Stimulated activated naive B cell treated with anti-CD40 and anti-IgM and Interleukin-4, amounts not matched to agents 10 μg/mL and 1 μg/mL and 100 μg/mL, for 72 hours (primary cell): ENCODE measurements around the gene ABI1.
"Not testable (repeated sequence)": the region's sequence is repeated elsewhere in the genome, so short reads cannot be mapped to it uniquely, and the experiment has no call there.

Source experiments
- ATAC-seq, 2 donors: fragments of 150-1000 bp; cut with Tn5 transposase; replicated peaks; 2 replicates each; pipeline ENCODE4 v1.10.0; 2021; ENCODE audit warnings: moderate library complexity in 1 of 2
- DNase-seq: peaks from one replicate; pipeline ENCODE4 v3.0.0; 2021
- H3K27ac Mint-ChIP-seq: one replicate; pipeline ENCODE4 v1.8.0; 2022; ENCODE audit warnings: mild to moderate bottlenecking, mixed read lengths
- H3K27me3 Mint-ChIP-seq, 2 donors: one replicate each; pipeline ENCODE4 v1.8.0; 2022; ENCODE audit warnings: mixed read lengths in 2 of 2
- H3K36me3 Mint-ChIP-seq, 2 donors: one replicate each; pipeline ENCODE4 v1.8.0; 2022; ENCODE audit warnings: mixed read lengths in 2 of 2, mild to moderate bottlenecking in 1 of 2
- H3K4me1 Mint-ChIP-seq, 2 donors: one replicate each; pipeline ENCODE4 v1.8.0; 2022; ENCODE audit warnings: mixed read lengths in 2 of 2, mild to moderate bottlenecking in 1 of 2
- H3K4me3 Mint-ChIP-seq, 2 donors: one replicate each; pipeline ENCODE4 v1.8.0; 2022; ENCODE audit warnings: mild to moderate bottlenecking in 2 of 2, mixed read lengths in 2 of 2, moderate library complexity in 1 of 2
- H3K9me3 Mint-ChIP-seq, 2 donors: one replicate each; pipeline ENCODE4 v1.8.0; 2022; ENCODE audit warnings: mixed read lengths in 2 of 2, mild to moderate bottlenecking in 1 of 2

ABI1 gene

GRCh38 chr10:26861205-26861998, 644 bp upstream of the ABI1 start:
- H3K4me1 Mint-ChIP-seq: peaks cover 15 to 35% of the 10 kb centered on the region in 2 donors
- no peak for DNase-seq
- no peaks in the 10 kb centered on the region for H3K9me3 Mint-ChIP-seq
- peak overlapping the region; percentile 96 to 98 for H3K4me3 Mint-ChIP-seq
- no peaks in the 10 kb centered on the region for H3K27me3 Mint-ChIP-seq
- ATAC-seq: no peak
- peaks cover 4 to 12% of the 10 kb centered on the region in 2 donors for H3K36me3 Mint-ChIP-seq
- H3K27ac Mint-ChIP-seq: peak overlapping the region; percentile 99

DNA sequence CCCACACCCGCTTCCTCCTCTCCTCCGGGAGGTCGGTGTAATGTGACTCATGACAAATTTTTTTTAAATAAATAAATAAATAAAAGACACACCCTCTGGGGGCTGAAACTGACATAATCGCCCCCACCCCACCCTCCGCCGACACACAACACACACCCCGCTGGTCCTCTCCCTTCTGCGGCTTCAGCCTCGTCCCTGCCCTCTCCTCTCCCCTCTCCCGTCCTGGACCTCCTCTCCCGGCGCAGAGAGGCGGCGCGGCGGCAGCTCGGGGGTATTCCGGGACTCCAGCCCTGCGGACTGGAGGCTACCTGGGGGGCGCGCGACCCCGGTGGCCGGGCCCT, 686 bp downstream of the ABI1 start:
- H3K4me1 Mint-ChIP-seq: peaks cover 15 to 45% of the 10 kb centered on the region in 2 donors
- H3K36me3 Mint-ChIP-seq: peaks cover 4 to 12% of the 10 kb centered on the region in 2 donors
- ATAC-seq (peak; percentile 21 to 26), DNase-seq (no peak)
- H3K9me3 Mint-ChIP-seq: no peaks in the 10 kb centered on the region
- peak overlapping the region; percentile 99 for H3K27ac Mint-ChIP-seq
- peak overlapping the region; percentile 96 to 98 for H3K4me3 Mint-ChIP-seq
- H3K27me3 Mint-ChIP-seq: no peaks in the 10 kb centered on the region

- Mint-ChIP-seq H3K36me3 (peaks cover 6 to 15% of the 10 kb centered on the region in 2 donors), H3K4me3 (peak overlapping the region; percentile 96 to 98), H3K27me3 (no peaks in the 10 kb centered on the region), H3K4me1 (peaks cover 18 to 51% of the 10 kb centered on the region in 2 donors), H3K9me3 (no peaks in the 10 kb centered on the region), H3K27ac (peak overlapping the region; percentile 99)
- DNase-seq (no peak), ATAC-seq (no peak)
These were observed 1.3 kb downstream of the ABI1 start for GRCh38 chr10:26859241-26860101.

DNA sequence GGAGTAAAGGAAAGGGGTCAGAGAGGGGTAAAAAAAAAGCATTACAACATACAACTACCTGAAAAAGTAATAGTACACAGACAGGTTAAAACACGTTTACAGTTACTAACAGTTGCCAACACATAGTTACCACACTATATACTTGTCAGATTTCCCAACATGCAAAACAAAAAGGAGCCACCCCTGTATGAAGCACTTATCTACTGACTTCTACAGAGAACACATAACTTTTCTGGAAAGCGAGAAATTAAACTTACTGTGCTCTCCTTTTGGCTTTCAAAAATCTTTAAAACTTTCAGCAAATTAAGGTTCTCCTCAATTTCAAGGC, 2.1 kb downstream of the ABI1 start:
- ATAC-seq (no peak), DNase-seq (no peak)
- H3K27me3 Mint-ChIP-seq: no peaks in the 10 kb centered on the region
- H3K4me3 Mint-ChIP-seq: peak overlapping the region; percentile 96 to 98
- H3K36me3 Mint-ChIP-seq: peaks cover 10 to 20% of the 10 kb centered on the region in 2 donors
- H3K27ac Mint-ChIP-seq: peak overlapping the region; percentile 81
- H3K4me1 Mint-ChIP-seq: peaks cover 25 to 59% of the 10 kb centered on the region in 2 donors
- no peaks in the 10 kb centered on the region for H3K9me3 Mint-ChIP-seq

DNA sequence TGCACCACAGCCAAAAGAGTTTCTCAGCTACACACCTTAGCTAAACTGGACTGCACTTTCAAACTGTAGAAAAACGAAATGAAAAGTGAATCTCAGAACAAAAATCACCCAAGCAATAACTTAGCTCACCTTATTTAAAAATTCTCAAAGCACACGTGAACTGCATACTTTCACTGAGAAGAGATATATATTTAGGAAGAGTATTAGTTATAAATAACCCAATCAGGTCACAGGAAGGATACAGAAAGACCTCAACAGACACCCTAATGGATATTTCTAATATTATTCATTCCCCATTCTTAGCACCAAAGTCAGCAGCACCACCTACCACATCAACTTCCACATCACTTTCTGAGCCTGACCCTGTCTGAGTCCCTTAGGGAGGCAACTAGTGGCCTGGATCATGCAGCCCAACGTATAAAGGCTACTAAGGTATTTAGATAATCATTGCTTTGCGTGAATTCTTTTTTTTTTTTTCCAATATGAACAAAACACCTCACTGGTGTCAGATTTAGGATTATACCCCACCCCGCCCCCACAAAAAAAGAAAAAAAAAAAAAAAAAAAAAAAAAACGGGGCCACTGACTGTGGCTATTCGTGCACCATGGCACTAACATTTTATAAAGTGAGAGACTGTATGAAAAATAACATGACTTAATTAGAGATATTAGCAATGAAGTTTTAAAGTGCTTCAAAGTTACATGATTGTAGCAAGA, 2.6 kb downstream of the ABI1 start:
- no peak for DNase-seq
- Mint-ChIP-seq H3K36me3 (peaks cover 12 to 22% of the 10 kb centered on the region in 2 donors), H3K27ac (peak overlapping the region; percentile 81), H3K9me3 (no peaks in the 10 kb centered on the region), H3K4me1 (peaks cover 27 to 62% of the 10 kb centered on the region in 2 donors), H3K4me3 (peak overlapping the region; percentile 96 to 98), H3K27me3 (no peaks in the 10 kb centered on the region)
- peak in 1 of 2 donors; percentile 8 for ATAC-seq

- H3K36me3 Mint-ChIP-seq: peaks cover 12 to 22% of the 10 kb centered on the region in 2 donors
- peak overlapping the region; percentile 81 for H3K27ac Mint-ChIP-seq
- peaks cover 27 to 62% of the 10 kb centered on the region in 2 donors for H3K4me1 Mint-ChIP-seq
- ATAC-seq, DNase-seq, H3K9me3 Mint-ChIP-seq, H3K27me3 Mint-ChIP-seq: not testable (repeated sequence)
- peak overlapping the region; percentile 96 to 98 for H3K4me3 Mint-ChIP-seq
These were observed 3.2 kb downstream of the ABI1 start for GRCh38 chr10:26857553-26857952.

GRCh38 chr10:26855186-26855585, 5.6 kb downstream of the ABI1 start:
- no peak for ATAC-seq
- peaks cover 20 to 29% of the 10 kb centered on the region in 2 donors for H3K36me3 Mint-ChIP-seq
- H3K4me3 Mint-ChIP-seq: no peak overlapping the region
- H3K9me3 Mint-ChIP-seq: no peaks in the 10 kb centered on the region
- H3K4me1 Mint-ChIP-seq: peaks cover 32 to 73% of the 10 kb centered on the region in 2 donors
- peak overlapping the region; percentile 75 for H3K27ac Mint-ChIP-seq
- no peak for DNase-seq
- H3K27me3 Mint-ChIP-seq: no peaks in the 10 kb centered on the region

- Mint-ChIP-seq H3K4me1 (peaks cover 34 to 78% of the 10 kb centered on the region in 2 donors), H3K4me3 (no peak overlapping the region), H3K27ac (no peak overlapping the region)
These were observed 6.2 kb downstream of the ABI1 start for GRCh38 chr10:26854524-26854923.

DNA sequence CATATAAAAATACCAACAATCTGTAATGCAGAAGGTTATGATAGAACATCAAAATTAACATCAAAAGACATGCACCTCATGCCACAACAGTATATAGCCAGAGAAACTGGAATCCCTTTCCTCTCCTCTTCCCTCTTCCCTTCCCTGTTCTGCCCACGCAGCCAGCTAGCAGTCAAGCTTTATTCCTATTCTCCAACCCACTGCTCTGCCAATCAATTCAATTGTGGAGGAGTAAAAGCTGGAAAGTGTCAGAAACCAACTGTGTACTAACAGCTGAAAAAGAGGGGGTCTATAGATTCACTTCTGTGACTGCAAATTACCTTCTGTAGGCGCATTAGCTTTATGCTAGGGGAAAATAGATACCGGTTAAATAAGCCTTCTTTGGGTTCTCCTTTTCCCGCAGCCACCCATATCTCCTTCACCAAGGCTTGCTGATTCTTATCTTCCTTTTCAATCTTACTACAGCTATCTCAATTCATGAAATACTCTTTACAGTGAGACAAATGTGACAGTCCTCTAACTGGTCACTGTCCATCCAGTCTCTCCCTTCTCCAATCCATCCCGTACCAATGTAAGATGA, 16.3 kb downstream of the ABI1 start:
- Mint-ChIP-seq H3K4me1 (peaks cover 36 to 60% of the 10 kb centered on the region in 2 donors), H3K27me3 (no peaks in the 10 kb centered on the region), H3K27ac (peak overlapping the region; percentile 37), H3K9me3 (no peaks in the 10 kb centered on the region), H3K36me3 (peaks cover 11 to 29% of the 10 kb centered on the region in 2 donors), H3K4me3 (no peak overlapping the region)
- DNase-seq (no peak), ATAC-seq (no peak)

More at GRCh38 chr10:26854524-26854923, 6.2 kb downstream of the ABI1 start:
- ATAC-seq (no peak), DNase-seq (no peak)
- H3K36me3 Mint-ChIP-seq: peaks cover 19 to 29% of the 10 kb centered on the region in 2 donors
- H3K9me3 Mint-ChIP-seq: no peaks in the 10 kb centered on the region
- H3K27me3 Mint-ChIP-seq: no peaks in the 10 kb centered on the region

DNA sequence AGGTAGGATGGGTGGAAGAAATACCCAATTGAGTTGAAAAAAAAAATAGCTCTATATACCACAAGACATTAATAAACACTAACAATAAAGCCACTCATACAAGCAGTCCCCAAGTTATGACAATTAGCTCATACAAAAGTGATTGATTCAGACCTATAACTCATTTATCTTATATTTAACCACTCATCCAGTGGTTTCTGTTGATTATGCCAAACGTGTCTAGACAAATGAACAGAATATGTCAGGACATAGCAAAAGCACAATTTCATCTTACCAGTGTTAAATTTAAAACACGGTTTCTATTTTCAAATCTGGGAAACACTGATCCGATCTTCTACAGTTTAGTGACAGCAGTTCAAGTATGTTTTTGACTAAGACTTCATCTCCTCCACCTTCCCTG, 17.0 kb downstream of the ABI1 start:
- Mint-ChIP-seq H3K4me3 (no peak overlapping the region), H3K27ac (peak overlapping the region; percentile 33), H3K9me3 (no peaks in the 10 kb centered on the region), H3K36me3 (peaks cover 14 to 34% of the 10 kb centered on the region in 2 donors), H3K4me1 (peaks cover 37 to 60% of the 10 kb centered on the region in 2 donors), H3K27me3 (no peaks in the 10 kb centered on the region)
- DNase-seq: no peak
- ATAC-seq: no peak

DNA sequence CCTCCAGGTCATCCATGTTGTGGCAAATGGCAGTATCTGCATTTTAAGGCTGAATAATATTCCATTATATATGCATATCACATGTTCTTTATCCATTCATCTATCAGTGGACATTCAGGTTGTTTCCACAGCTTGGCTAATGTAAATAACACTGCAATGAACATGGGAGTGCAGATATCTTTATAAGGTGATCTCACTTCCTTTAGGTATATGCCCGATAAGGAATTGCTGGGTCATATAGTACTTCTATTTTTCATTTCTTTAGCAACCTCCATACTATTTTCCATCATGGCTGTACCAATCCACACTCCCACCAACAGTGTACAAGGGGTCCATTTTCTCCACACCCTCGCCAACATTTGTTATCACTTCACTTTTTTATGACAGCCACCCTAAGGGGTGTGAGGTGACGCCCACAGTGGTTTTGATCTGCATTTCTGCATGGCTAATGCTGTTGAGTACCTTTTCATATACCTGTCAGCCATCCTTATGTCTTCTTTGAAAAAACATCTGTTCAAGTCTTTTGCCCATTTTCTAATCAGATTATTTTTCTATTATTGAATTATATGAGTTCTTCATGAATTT, 18.9 kb downstream of the ABI1 start:
- H3K27ac Mint-ChIP-seq: peak overlapping the region; percentile 75
- no peak for DNase-seq
- peaks cover 39 to 75% of the 10 kb centered on the region in 2 donors for H3K4me1 Mint-ChIP-seq
- peaks cover 18 to 40% of the 10 kb centered on the region in 2 donors for H3K36me3 Mint-ChIP-seq
- no peaks in the 10 kb centered on the region for H3K9me3 Mint-ChIP-seq
- H3K4me3 Mint-ChIP-seq: peak overlapping the region; percentile 60 to 73
- H3K27me3 Mint-ChIP-seq: no peaks in the 10 kb centered on the region
- peak; percentile 58 to 62 for ATAC-seq

DNA sequence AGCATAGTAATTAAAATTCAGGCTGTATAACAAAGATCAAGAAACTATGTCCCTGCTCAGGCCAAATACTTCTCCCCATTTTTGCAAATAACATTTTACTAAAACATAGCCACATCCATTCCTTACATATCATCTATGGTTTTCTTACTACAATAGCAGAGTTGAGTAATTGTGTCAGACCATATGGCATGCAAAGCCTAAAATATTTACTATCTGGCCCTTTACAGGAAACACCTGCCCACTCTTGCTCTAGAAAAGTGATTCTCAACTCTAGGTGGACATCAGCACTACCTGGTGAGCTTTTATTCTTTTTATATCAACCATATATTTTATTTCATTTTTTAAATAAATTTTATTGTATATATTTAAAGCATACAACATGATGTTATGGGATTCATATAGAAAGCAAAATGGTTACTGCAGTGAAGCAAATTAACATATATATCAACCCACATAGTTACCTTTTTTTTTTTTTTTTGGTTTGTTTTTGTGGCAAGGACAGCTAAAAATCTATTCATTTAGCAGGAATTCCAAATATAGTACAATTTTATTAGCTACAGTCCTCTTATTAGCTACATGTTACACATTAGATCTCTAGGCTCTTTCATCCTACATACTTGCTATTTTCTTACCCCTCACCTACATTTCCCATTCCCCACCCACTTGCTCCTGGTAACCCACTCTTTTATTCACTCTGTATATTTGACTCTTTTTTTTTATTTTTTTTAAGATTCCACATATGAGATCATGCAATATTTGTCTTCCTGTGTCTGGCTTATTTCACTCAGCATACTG, 19.6 kb downstream of the ABI1 start:
- H3K4me3 Mint-ChIP-seq: peak overlapping the region; percentile 60 to 73
- H3K27ac Mint-ChIP-seq: peak overlapping the region; percentile 75
- H3K9me3 Mint-ChIP-seq: no peaks in the 10 kb centered on the region
- peaks cover 34 to 68% of the 10 kb centered on the region in 2 donors for H3K4me1 Mint-ChIP-seq
- no peaks in the 10 kb centered on the region for H3K27me3 Mint-ChIP-seq
- DNase-seq: no peak
- H3K36me3 Mint-ChIP-seq: peaks cover 15 to 40% of the 10 kb centered on the region in 2 donors
- peak; percentile 54 to 66 for ATAC-seq
